ENCODE data around the gene PICALM.

GRCh38 chr11:86064220-86064803, 4.6 kb downstream of the PICALM start:
- no peak for TF ChIP-seq CTCF (conservative IDR thresholded peaks at IDR 0.05; ENCODE audit: low read length)
- TF ChIP-seq EZH2phosphoT487 (IDR thresholded peaks at IDR 0.05; ENCODE audit: borderline replicate concordance), result no peak

Measured in Loucy (cell line).